Astrocyte of the cerebellum (primary cell): ENCODE measurements around the gene VNN1.

Experiments used
- DNase-seq: peaks from one replicate; pipeline ENCODE4 v3.0.0-alpha.2; 2011; ENCODE audit warnings: low read depth
- H3K4me3 ChIP-seq: 2 replicates; pipeline ENCODE4 v1.5.1; 2011; ENCODE audit warnings: mild to moderate bottlenecking, low read depth, low read length, moderate library complexity
- CTCF ChIP-seq: IDR thresholded peaks from 2 replicates; pipeline ENCODE4 v1.5.1; 2012; ENCODE audit warnings: low read length, low read depth, moderate library complexity, mild to moderate bottlenecking; ENCODE audit errors: missing control alignments
- in situ Hi-C: cut with HindIII; loops from 2 replicates; pipeline ENCODE4 v1.10.0; 2017; ENCODE audit warnings: low sequenced_read_pairs

The VNN1 gene

DNA sequence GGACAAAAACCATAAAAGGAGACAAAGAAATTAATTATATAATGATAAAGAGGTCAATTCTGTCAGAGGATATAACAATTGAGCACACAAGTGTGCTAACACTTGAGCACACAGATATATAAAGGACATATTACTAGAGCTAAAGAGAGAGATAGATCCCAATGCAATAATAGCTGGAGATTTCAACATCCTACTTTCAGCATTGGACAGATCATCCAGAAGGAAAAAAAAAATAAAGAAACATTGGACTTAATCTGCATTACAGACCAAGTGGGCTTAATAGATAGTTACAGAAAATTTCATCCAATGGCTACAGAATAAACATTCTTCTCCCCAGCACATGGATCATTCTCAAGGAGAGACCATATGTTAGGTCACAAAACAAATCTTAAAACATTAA is 9.9 kb downstream of the VNN1 start:
- in situ Hi-C loops, result no loop called here
- no peak for DNase-seq
- TF ChIP-seq CTCF, result no peak
- no peak overlapping the region for H3K4me3 ChIP-seq

DNA sequence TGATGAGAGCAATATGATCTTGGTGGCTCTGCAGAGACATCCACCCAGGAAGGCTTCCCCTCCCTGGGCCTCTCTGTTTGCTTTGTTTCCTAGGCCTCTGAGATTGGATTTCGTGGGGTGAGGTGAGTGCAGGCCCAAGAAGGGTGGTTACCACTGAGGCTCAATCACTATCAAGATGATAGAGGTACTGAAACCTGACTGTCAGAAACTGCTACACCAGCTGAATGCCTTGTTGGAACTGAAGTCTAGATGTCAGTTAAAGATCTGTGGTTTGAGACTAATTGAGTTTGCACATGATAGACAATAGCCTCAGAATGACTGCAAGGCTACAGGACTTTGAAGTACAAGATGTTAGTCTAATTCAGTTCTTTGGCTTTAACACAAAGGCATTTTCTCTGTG is 15.2 kb downstream of the VNN1 start:
- no peak overlapping the region for H3K4me3 ChIP-seq
- TF ChIP-seq CTCF, result no peak
- in situ Hi-C loops, result no loop called here
- DNase-seq, result no peak

DNA sequence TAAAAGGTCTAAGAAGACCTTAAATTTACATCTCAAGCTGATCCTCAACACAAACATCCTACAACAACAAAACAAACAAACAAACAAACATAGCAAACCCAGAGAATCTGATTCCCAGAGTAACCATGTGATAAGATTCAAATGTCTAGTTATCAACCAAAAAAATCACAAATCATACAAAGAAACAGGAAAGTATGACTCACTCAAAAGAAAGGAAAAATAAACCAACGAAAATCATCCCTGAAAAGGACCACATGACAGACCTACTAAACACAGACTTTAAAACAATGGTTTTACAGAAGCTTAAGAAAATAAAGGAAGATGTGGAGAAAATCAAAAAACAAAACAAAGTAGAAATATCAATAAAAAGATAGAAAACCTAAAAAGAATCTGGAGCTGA is 18.1 kb downstream of the VNN1 start:
- DNase-seq, result no peak
- TF ChIP-seq CTCF, result no peak
- no peak overlapping the region for H3K4me3 ChIP-seq
- in situ Hi-C loops, result no loop called here

GRCh38 chr6:132693478-132693877 is 20.4 kb downstream of the VNN1 start:
- TF ChIP-seq CTCF, result no peak
- H3K4me3 ChIP-seq, result no peak overlapping the region
- no peak for DNase-seq
- in situ Hi-C loops, result no loop called here

DNA sequence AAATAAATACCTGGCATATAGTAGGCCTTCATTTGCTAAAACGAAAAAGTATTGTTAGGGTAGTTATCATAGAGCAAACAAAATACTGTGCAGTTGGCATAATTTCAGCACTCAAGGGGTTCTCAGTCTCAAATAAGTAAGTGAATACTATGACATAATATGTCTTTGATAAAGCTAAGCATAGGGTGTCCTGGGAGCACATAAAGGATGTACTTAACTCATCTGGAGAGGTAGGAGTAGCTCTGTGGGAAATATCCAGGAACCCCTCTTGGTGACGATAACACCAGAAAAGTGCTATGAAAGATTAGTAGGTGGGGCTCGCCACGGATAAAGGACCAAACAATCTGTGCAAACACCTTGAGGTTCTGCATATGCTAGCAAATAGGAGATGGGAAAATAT is 23.2 kb downstream of the VNN1 start:
- in situ Hi-C loops, result no loop called here

DNA sequence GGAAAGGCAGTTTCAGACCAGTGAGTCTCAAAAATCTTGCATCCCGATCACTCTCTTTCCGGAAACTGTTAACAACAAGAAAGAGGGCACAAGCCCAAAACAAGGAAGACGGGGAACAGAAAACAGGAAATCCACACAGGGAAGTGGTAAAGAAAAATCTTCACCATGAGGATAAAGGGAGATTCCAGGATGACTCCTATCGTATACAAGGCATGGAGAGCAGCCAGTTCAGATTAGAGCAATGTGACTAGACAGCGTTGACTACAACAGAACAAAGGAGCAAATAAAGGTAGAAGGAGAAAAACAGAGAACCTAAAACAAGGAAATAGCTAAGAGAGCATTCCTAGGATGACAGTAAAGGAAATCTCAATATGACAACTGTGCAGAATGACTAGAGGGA is 26.5 kb downstream of the VNN1 start:
- peak; percentile 8 for DNase-seq
- no peak overlapping the region for H3K4me3 ChIP-seq
- in situ Hi-C loops, result no loop called here
- no peak for TF ChIP-seq CTCF

More for the DNA sequence above, 23.2 kb downstream of the VNN1 start:
- DNase-seq, result no peak
- no peak for TF ChIP-seq CTCF
- no peak overlapping the region for H3K4me3 ChIP-seq

DNA sequence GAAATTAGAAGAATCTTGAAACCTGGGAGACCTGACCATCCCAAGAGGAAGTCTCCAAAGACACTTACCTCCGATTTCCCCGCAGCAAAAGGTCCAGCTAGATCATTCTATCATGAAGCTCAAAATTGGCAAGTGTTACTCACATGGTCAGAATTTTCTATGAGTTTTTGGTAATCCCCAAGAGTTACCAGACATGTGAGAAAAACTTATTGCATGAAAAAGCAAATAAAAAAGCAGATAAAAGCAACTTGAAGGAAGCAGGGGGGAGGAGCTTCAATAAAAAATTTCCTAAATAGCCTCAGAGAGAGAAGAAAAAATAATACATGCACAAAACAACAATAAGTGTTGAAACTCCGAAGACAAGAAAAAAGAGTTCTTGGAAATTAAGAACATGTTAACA is 27.3 kb downstream of the VNN1 start:
- in situ Hi-C loops, result no loop called here
- TF ChIP-seq CTCF, result no peak
- DNase-seq, result no peak
- H3K4me3 ChIP-seq, result no peak overlapping the region
